Fibroblast of lung (primary cell): ENCODE measurements around the gene SMIM27.

Source experiments
- CTCF ChIP-seq, 2 donors: IDR thresholded peaks in 1 of 2; conservative IDR thresholded peaks in 1 of 2; 1 replicate in 1 of 2; 2 replicates in 1 of 2; pipeline ENCODE4 v1.5.1; 2011 to 2012; ENCODE audit warnings: low read length in 2 of 2, control low read depth in 1 of 2, inconsistent platforms in 1 of 2, low read depth in 1 of 2, mild to moderate bottlenecking in 1 of 2
- EZH2 ChIP-seq: IDR thresholded peaks from 2 replicates; pipeline ENCODE4 v1.5.1; 2012; ENCODE audit warnings: low read length, control low read depth, mild to moderate bottlenecking; ENCODE audit errors: missing control alignments

- peak; percentile 96 to 98 for TF ChIP-seq CTCF (conservative IDR thresholded peaks at IDR 0.05 in 1 of 2, IDR thresholded peaks at IDR 0.05 in 1 of 2; ENCODE audit: low read depth in 1 of 2, low read length in 2 of 2)
- TF ChIP-seq EZH2 = no peak
Observed at GRCh38 chr9:32579706-32580331, 27.7 kb downstream of the SMIM27 start.
